ENCODE results near the gene NOVA1. TPM values are rescaled to one million over a fixed set of nuclear protein-coding genes. Genes with fewer than 3 reads are reported as not detected.

NOVA1 gene
- total RNA-seq, 1 donor from 2014 or later, result 21.8 TPM

- TF ChIP-seq, protein P1, sequence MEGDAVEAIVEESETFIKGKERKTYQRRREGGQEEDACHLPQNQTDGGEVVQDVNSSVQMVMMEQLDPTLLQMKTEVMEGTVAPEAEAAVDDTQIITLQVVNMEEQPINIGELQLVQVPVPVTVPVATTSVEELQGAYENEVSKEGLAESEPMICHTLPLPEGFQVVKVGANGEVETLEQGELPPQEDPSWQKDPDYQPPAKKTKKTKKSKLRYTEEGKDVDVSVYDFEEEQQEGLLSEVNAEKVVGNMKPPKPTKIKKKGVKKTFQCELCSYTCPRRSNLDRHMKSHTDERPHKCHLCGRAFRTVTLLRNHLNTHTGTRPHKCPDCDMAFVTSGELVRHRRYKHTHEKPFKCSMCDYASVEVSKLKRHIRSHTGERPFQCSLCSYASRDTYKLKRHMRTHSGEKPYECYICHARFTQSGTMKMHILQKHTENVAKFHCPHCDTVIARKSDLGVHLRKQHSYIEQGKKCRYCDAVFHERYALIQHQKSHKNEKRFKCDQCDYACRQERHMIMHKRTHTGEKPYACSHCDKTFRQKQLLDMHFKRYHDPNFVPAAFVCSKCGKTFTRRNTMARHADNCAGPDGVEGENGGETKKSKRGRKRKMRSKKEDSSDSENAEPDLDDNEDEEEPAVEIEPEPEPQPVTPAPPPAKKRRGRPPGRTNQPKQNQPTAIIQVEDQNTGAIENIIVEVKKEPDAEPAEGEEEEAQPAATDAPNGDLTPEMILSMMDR (IDR thresholded peaks at IDR 0.05; ENCODE audit: unreplicated experiment), result no peak
- Mint-ChIP-seq H3K27me3 (ENCODE audit: unreplicated experiment) (no peaks in the 10 kb centered on the region), H3K4me3 (ENCODE audit: unreplicated experiment) (no peak overlapping the region), H3K4me1 (ENCODE audit: unreplicated experiment) (peaks cover 3% of the 10 kb centered on the region), H3K36me3 (ENCODE audit: low read depth, unreplicated experiment) (no peaks in the 10 kb centered on the region), H3K9me3 (ENCODE audit: unreplicated experiment) (no peaks in the 10 kb centered on the region), H3K27ac (ENCODE audit: unreplicated experiment) (no peak overlapping the region)
- no peak for DNase-seq (ENCODE audit: low spot score)
These were observed 70.7 kb downstream of the NOVA1 start for GRCh38 chr14:26527095-26527494.

DNA sequence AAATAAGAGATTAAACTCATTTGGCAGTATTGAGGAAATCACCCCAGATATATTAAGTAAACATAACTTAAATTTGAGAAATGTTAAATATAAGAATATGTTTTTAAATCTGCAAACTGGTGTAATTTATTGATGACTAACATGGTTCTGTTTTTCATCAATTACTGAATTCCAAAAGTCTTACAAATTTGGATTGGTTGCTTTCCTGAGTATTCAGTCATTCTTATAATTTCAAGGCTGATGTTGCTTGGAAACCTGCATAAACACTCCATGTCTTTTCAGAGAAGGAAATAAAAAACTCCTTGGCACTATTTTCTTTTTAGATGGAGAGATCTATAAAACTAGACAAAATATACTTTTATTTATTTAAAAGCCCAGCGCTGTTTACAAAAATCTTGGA, 71.7 kb downstream of the NOVA1 start:
- DNase-seq (ENCODE audit: low spot score), result no peak
- H3K4me1 Mint-ChIP-seq (ENCODE audit: unreplicated experiment), result peaks cover 4% of the 10 kb centered on the region
- TF ChIP-seq, protein P1 (IDR thresholded peaks at IDR 0.05; ENCODE audit: unreplicated experiment), result no peak
- H3K4me3 Mint-ChIP-seq (ENCODE audit: unreplicated experiment), result no peak overlapping the region
- no peaks in the 10 kb centered on the region for H3K9me3 Mint-ChIP-seq (ENCODE audit: unreplicated experiment)
- H3K36me3 Mint-ChIP-seq (ENCODE audit: low read depth, unreplicated experiment), result no peaks in the 10 kb centered on the region
- no peaks in the 10 kb centered on the region for H3K27me3 Mint-ChIP-seq (ENCODE audit: unreplicated experiment)
- no peak overlapping the region for H3K27ac Mint-ChIP-seq (ENCODE audit: unreplicated experiment)

DNA sequence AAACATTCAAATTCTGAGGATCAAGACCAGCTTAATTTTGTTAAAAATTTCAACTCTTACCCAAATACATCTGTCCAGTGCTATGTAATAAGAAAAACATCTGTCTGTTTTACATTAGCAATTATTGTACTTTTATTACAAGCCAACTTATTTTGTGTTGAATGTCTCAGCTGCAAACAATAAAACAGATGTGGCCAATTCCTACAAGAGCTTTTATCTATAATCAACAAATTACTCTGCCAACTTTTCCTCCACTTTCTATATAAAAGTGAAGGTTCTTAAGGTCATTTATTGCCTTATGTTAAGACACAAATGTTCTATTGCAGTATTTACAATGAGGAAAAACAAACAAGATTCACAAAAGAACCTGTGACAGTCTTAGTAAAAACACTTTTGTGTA, 72.7 kb downstream of the NOVA1 start:
- H3K36me3 Mint-ChIP-seq (ENCODE audit: low read depth, unreplicated experiment), result no peaks in the 10 kb centered on the region
- H3K27me3 Mint-ChIP-seq (ENCODE audit: unreplicated experiment), result no peaks in the 10 kb centered on the region
- no peak overlapping the region for H3K4me3 Mint-ChIP-seq (ENCODE audit: unreplicated experiment)
- H3K4me1 Mint-ChIP-seq (ENCODE audit: unreplicated experiment), result peaks cover 4% of the 10 kb centered on the region
- no peaks in the 10 kb centered on the region for H3K9me3 Mint-ChIP-seq (ENCODE audit: unreplicated experiment)
- DNase-seq (ENCODE audit: low spot score), result no peak
- no peak overlapping the region for H3K27ac Mint-ChIP-seq (ENCODE audit: unreplicated experiment)
- TF ChIP-seq, protein P1 (IDR thresholded peaks at IDR 0.05; ENCODE audit: unreplicated experiment), result no peak

GRCh38 chr14:26522967-26523366, 74.9 kb downstream of the NOVA1 start:
- no peaks in the 10 kb centered on the region for H3K9me3 Mint-ChIP-seq (ENCODE audit: unreplicated experiment)
- peak overlapping the region; percentile 21 for H3K27ac Mint-ChIP-seq (ENCODE audit: unreplicated experiment)

GRCh38 chr14:26517771-26518170, 80.1 kb downstream of the NOVA1 start:
- Mint-ChIP-seq H3K36me3 (ENCODE audit: low read depth, unreplicated experiment) (no peaks in the 10 kb centered on the region), H3K4me1 (ENCODE audit: unreplicated experiment) (peaks cover 4% of the 10 kb centered on the region), H3K27ac (ENCODE audit: unreplicated experiment) (no peak overlapping the region), H3K9me3 (ENCODE audit: unreplicated experiment) (no peaks in the 10 kb centered on the region), H3K4me3 (ENCODE audit: unreplicated experiment) (no peak overlapping the region), H3K27me3 (ENCODE audit: unreplicated experiment) (no peaks in the 10 kb centered on the region)
- no peak for DNase-seq (ENCODE audit: low spot score)
- TF ChIP-seq, protein P1 (IDR thresholded peaks at IDR 0.05; ENCODE audit: unreplicated experiment), result no peak

More at GRCh38 chr14:26522967-26523366, 74.9 kb downstream of the NOVA1 start:
- DNase-seq (ENCODE audit: low spot score), result no peak
- H3K27me3 Mint-ChIP-seq (ENCODE audit: unreplicated experiment), result no peaks in the 10 kb centered on the region
- H3K4me1 Mint-ChIP-seq (ENCODE audit: unreplicated experiment), result peaks cover 4% of the 10 kb centered on the region
- TF ChIP-seq, protein P1 (IDR thresholded peaks at IDR 0.05; ENCODE audit: unreplicated experiment), result no peak
- no peak overlapping the region for H3K4me3 Mint-ChIP-seq (ENCODE audit: unreplicated experiment)
- H3K36me3 Mint-ChIP-seq (ENCODE audit: low read depth, unreplicated experiment), result no peaks in the 10 kb centered on the region

All from endothelial cell (in vitro differentiated cells).